H1 (cell line): ENCODE measurements around the gene CWF19L1. TPM values are rescaled to one million over a fixed set of nuclear protein-coding genes. Genes with fewer than 3 reads are reported as not detected.

Experiments
- ASH2L ChIP-seq: fragments of 200-600, 300-600 bp; sonication (generic); IDR thresholded peaks from one replicate; pipeline ENCODE4 v1.7.1; 2017; ENCODE audit warnings: low read length
- TEAD4 ChIP-seq: IDR thresholded peaks from 2 replicates; pipeline ENCODE4 v1.6.1; 2012; ENCODE audit warnings: low read depth, low read length, inconsistent platforms, mixed read lengths
- USF2 ChIP-seq: IDR thresholded peaks from 2 replicates; pipeline ENCODE4 v1.6.1; 2011; ENCODE audit warnings: low read length, improper control_type of control experiment
- polyA plus RNA-seq, 7 experiments: library from polyadenylated mRNA; depleted of rRNA in 3 of 7; stranded (reverse) in 5 of 7; unstranded in 2 of 7; fragments of >200 nt in 5 of 7; fragments of 200-250 nt in 2 of 7; gene quantifications; 1 replicate in 5 of 7; 2 replicates in 1 of 7; 4 replicates in 1 of 7; pipeline versions ENCODE4 v1.2.1 to v1.2.3, GENCODE V29; 2011 to 2013; ENCODE audit warnings: missing spikeins in 2 of 7, mixed read lengths in 2 of 7
- total RNA-seq: library from RNA; stranded (reverse); fragmentation: NEBNext Ultra II Directional; extraction: Animal tissue kit (Norgen Biotek cat#: 25700); gene quantifications from 2 replicates; pipeline ENCODE4 v1.2.1, GENCODE V29; 2021

The CWF19L1 gene
- total and polyA plus RNA-seq, 2 of the 8 experiments (the other 6 are each of a cell fraction or from before 2014, with no cell fraction given), result 11.1 to 29.9 TPM

GRCh38 chr10:100291356-100291755 lies 23.9 kb upstream of the CWF19L1 start (continued):
- TF ChIP-seq USF2 (no peak), TEAD4 (no peak), ASH2L (no peak)
- TF ChIP-seq, all 59 proteins: peak for 0
